GM19025 (cell line): Measurements from ENCODE around the gene TMEM259.

Source experiments
- ATAC-seq: cut with Tn5 transposase; IDR thresholded peaks from one replicate; pipeline ENCODE4 v1.9.1; 2021; ENCODE audit warnings: mild to moderate bottlenecking, low read depth, moderate library complexity; ENCODE audit not compliant: unreplicated experiment

Gene TMEM259

GRCh38 chr19:1017906-1018305, 3.0 kb downstream of the TMEM259 start:
- ATAC-seq = no peak

GRCh38 chr19:1017115-1017905, 3.6 kb downstream of the TMEM259 start:
- ATAC-seq = no peak

- no peak for ATAC-seq
Measured at GRCh38 chr19:1016647-1017114, 4.2 kb downstream of the TMEM259 start.

GRCh38 chr19:1015782-1016646, 4.9 kb downstream of the TMEM259 start:
- no peak for ATAC-seq

GRCh38 chr19:1015061-1015781, 5.7 kb downstream of the TMEM259 start:
- ATAC-seq = no peak

- ATAC-seq = no peak
Measured at GRCh38 chr19:1014161-1015060, 6.5 kb downstream of the TMEM259 start.

GRCh38 chr19:1013218-1013617, 7.7 kb downstream of the TMEM259 start:
- ATAC-seq = no peak

GRCh38 chr19:1012334-1012733, 8.6 kb downstream of the TMEM259 start:
- no peak for ATAC-seq

- no peak for ATAC-seq
Measured at GRCh38 chr19:1011831-1012333, 9.0 kb downstream of the TMEM259 start.

GRCh38 chr19:1010586-1011510, 10.1 kb downstream of the TMEM259 start:
- ATAC-seq = no peak

GRCh38 chr19:1009981-1010538, 10.9 kb downstream of the TMEM259 start:
- no peak for ATAC-seq

- ATAC-seq = no peak
Measured at GRCh38 chr19:1009041-1009980, 11.6 kb downstream of the TMEM259 start.

GRCh38 chr19:1008268-1009040, 12.5 kb downstream of the TMEM259 start:
- no peak for ATAC-seq

GRCh38 chr19:1007399-1008251, 13.3 kb downstream of the TMEM259 start:
- no peak for ATAC-seq

- no peak for ATAC-seq
Measured at GRCh38 chr19:1006711-1007398, 14.1 kb downstream of the TMEM259 start.
